H9 (cell line): ENCODE measurements around the gene PAK6. TPM values are rescaled to one million over a fixed set of nuclear protein-coding genes. Genes with fewer than 3 reads are reported as not detected.
A peak's percentile ranks its signal among the peaks of the same experiment; 100 is the strongest.

Experiments used
- DNase-seq: peaks from one replicate; pipeline ENCODE4 v3.0.0-alpha.2; 2017
- H2AFZ ChIP-seq: one replicate; pipeline ENCODE4 v1.6.1; 2013; ENCODE audit warnings: mild to moderate bottlenecking, low read length, control low read depth, moderate library complexity
- H2AK5ac ChIP-seq: 2 replicates; pipeline ENCODE4 v1.6.1; 2013; ENCODE audit warnings: low read length, control low read depth, mixed read lengths; ENCODE audit not compliant: insufficient read length
- H2BK120ac ChIP-seq: one replicate; pipeline ENCODE4 v1.6.1; 2013; ENCODE audit warnings: low read depth, mild to moderate bottlenecking, low read length, control low read depth, inconsistent platforms; ENCODE audit not compliant: poor library complexity, severe bottlenecking
- H2BK12ac ChIP-seq: 2 replicates; pipeline ENCODE4 v1.6.1; 2013; ENCODE audit warnings: low read length, control low read depth, mixed read lengths, low read depth; ENCODE audit not compliant: insufficient read length
- H2BK15ac ChIP-seq: 2 replicates; pipeline ENCODE4 v1.6.1; 2013; ENCODE audit warnings: low read depth, low read length, control low read depth
- H2BK20ac ChIP-seq: one replicate; pipeline ENCODE4 v1.6.1; 2013; ENCODE audit warnings: low read depth, mild to moderate bottlenecking, low read length, control low read depth, inconsistent platforms; ENCODE audit not compliant: poor library complexity, severe bottlenecking
- H2BK5ac ChIP-seq: 2 replicates; pipeline ENCODE4 v1.6.1; 2013; ENCODE audit warnings: low read length, control low read depth, mixed read lengths; ENCODE audit not compliant: insufficient read length
- H3K14ac ChIP-seq: 2 replicates; pipeline ENCODE4 v1.6.1; 2013; ENCODE audit warnings: low read length, control low read depth; ENCODE audit not compliant: insufficient read depth
- H3K18ac ChIP-seq: 2 replicates; pipeline ENCODE4 v1.6.1; 2013; ENCODE audit warnings: low read depth, mild to moderate bottlenecking, mixed read lengths, low read length, control low read depth; ENCODE audit not compliant: insufficient read length
- H3K23ac ChIP-seq: 2 replicates; pipeline ENCODE4 v1.6.1; 2013; ENCODE audit warnings: low read length, control low read depth, mixed read lengths, low read depth; ENCODE audit not compliant: insufficient read length
- H3K23me2 ChIP-seq: 2 replicates; pipeline ENCODE4 v1.6.1; 2013; ENCODE audit warnings: low read depth, mild to moderate bottlenecking, mixed read lengths, low read length, control low read depth; ENCODE audit not compliant: insufficient read length, poor library complexity, severe bottlenecking
- H3K27ac ChIP-seq: 2 replicates; pipeline ENCODE4 v1.5.1; 2013; ENCODE audit warnings: low read length, control low read depth, mixed read lengths, low read depth; ENCODE audit not compliant: insufficient read length
- H3K27me3 ChIP-seq: 2 replicates; pipeline ENCODE4 v1.6.1; 2013; ENCODE audit warnings: low read length, control low read depth, inconsistent platforms; ENCODE audit not compliant: insufficient read depth
- H3K4ac ChIP-seq: 2 replicates; pipeline ENCODE4 v1.6.1; 2013; ENCODE audit warnings: low read depth, mild to moderate bottlenecking, control low read depth, inconsistent platforms, low read length, moderate library complexity
- H3K4me1 ChIP-seq: 2 replicates; pipeline ENCODE4 v1.6.1; 2013; ENCODE audit warnings: low read length, control low read depth, inconsistent platforms; ENCODE audit not compliant: insufficient read depth
- H3K4me2 ChIP-seq: 2 replicates; pipeline ENCODE4 v1.6.1; 2013; ENCODE audit warnings: low read length, control low read depth, mixed read lengths; ENCODE audit not compliant: insufficient read length, insufficient read depth
- H3K56ac ChIP-seq: 2 replicates; pipeline ENCODE4 v1.6.1; 2013; ENCODE audit warnings: low read depth, mild to moderate bottlenecking, mixed read lengths, low read length, control low read depth; ENCODE audit not compliant: insufficient read length
- H3K79me1 ChIP-seq: 2 replicates; pipeline ENCODE4 v1.6.1; 2013; ENCODE audit warnings: low read depth, mild to moderate bottlenecking, moderate library complexity, low read length, control low read depth, inconsistent platforms; ENCODE audit not compliant: insufficient read depth, poor library complexity, severe bottlenecking
- H3K79me2 ChIP-seq: 2 replicates; pipeline ENCODE4 v1.6.1; 2013; ENCODE audit warnings: low read length, control low read depth, inconsistent platforms; ENCODE audit not compliant: insufficient read depth
- H3K9ac ChIP-seq: 2 replicates; pipeline ENCODE4 v1.6.1; 2013; ENCODE audit warnings: low read length, control low read depth, mixed read lengths; ENCODE audit not compliant: insufficient read length; ENCODE audit errors: extremely low read depth
- H3K9me3 ChIP-seq: one replicate; pipeline ENCODE4 v1.6.1; 2013; ENCODE audit warnings: low read depth, low read length, inconsistent platforms; ENCODE audit not compliant: control insufficient read depth
- H3T11ph ChIP-seq: one replicate; pipeline ENCODE4 v1.6.1; 2013; ENCODE audit warnings: mild to moderate bottlenecking, low read length, control low read depth, inconsistent platforms
- H4K20me1 ChIP-seq: one replicate; pipeline ENCODE4 v1.6.1; 2013; ENCODE audit not compliant: control insufficient read depth, insufficient read length, insufficient read depth
- H4K5ac ChIP-seq: 2 replicates; pipeline ENCODE4 v1.6.1; 2013; ENCODE audit warnings: low read depth, mild to moderate bottlenecking, mixed read lengths, low read length, control low read depth; ENCODE audit not compliant: insufficient read length
- H4K8ac ChIP-seq: replicated peaks from 2 replicates; pipeline ENCODE4 v1.6.1; 2013; ENCODE audit warnings: low read length, control low read depth, mixed read lengths, low read depth; ENCODE audit not compliant: insufficient read length
- H4K91ac ChIP-seq: 2 replicates; pipeline ENCODE4 v1.6.1; 2013; ENCODE audit warnings: low read depth, mild to moderate bottlenecking, moderate library complexity, mixed read lengths, low read length, control low read depth; ENCODE audit not compliant: insufficient read length
- H3K27ac Mint-ChIP-seq, 3 experiments: 2 replicates in 2 of 3; 3 replicates in 1 of 3; pipeline ENCODE4 v1.8.0; 2020 to 2021; ENCODE audit warnings: mixed read lengths in 3 of 3, mild to moderate bottlenecking in 1 of 3, moderate library complexity in 1 of 3
- H3K27me3 Mint-ChIP-seq: 2 replicates; pipeline ENCODE4 v1.8.0; 2021; ENCODE audit warnings: low read depth, mild to moderate bottlenecking, moderate library complexity, mixed read lengths
- H3K36me3 Mint-ChIP-seq, 3 experiments: 2 replicates in 2 of 3; 3 replicates in 1 of 3; pipeline ENCODE4 v1.8.0; 2020 to 2021; ENCODE audit warnings: low read depth in 3 of 3, mixed read lengths in 3 of 3; ENCODE audit not compliant: insufficient read depth in 1 of 3
- H3K4me1 Mint-ChIP-seq, 2 experiments: 2 replicates each; pipeline ENCODE4 v1.8.0; 2020; ENCODE audit warnings: mixed read lengths in 2 of 2
- H3K4me3 Mint-ChIP-seq, 2 experiments: 2 replicates in 1 of 2; 3 replicates in 1 of 2; pipeline ENCODE4 v1.8.0; 2020 to 2021; ENCODE audit warnings: mild to moderate bottlenecking in 2 of 2, mixed read lengths in 2 of 2, moderate library complexity in 1 of 2
- H3K9me3 Mint-ChIP-seq, 2 experiments: 2 replicates in 1 of 2; 3 replicates in 1 of 2; pipeline ENCODE4 v1.8.0; 2020; ENCODE audit warnings: mild to moderate bottlenecking in 2 of 2, mixed read lengths in 2 of 2, moderate library complexity in 1 of 2
- WGBS: extraction: QIAGEN DNeasy Blood & Tissue Kit; methylation state at CpG from one replicate; pipeline ENCODE4 v1.1.7; 2013; ENCODE audit warnings: missing lambda C conversion rate, low lambda C conversion rate, mixed read lengths; ENCODE audit not compliant: insufficient read length; ENCODE audit errors: extremely low coverage; 5-methylcytosine and 5-hydroxymethylcytosine counted together
- total RNA-seq: library from RNA; stranded (reverse); gene quantifications from 2 replicates; pipeline ENCODE4 v1.2.1, GENCODE V29; 2021
- TF ChIP-seq, protein P1 (sequence below): fragments of 200-600 bp; sonication (generic); conservative IDR thresholded peaks from 3 replicates; pipeline ENCODE4 v1.8.0; 2021; ENCODE audit warnings: antibody characterized with exemption, mild to moderate bottlenecking

Gene PAK6
- total RNA-seq, 1 experiment from 2014 or later = 7.4 TPM

DNA sequence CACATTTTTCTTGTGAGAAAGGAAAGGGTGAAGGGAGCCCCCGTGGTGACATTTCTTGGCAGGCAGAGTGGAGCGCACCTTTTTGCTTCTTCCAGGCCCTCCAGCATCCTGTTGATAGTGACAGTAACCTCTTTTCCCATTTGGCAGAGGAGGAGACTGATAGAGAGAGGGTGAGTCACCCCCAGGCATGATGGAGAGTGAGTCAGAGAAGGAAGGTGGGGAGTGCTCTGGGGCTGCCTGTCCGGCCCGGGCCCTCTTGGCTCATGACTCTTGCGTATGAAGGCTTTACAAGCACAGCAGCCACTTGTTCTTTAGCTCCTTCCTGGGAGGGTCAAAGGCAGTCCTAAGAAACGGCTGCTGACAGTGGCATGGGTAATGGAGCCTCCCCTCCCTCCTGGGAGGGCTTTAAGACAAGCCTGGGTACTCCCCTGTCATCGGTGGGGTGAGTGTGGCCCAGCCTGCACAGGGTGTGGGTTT lies 28.0 kb downstream of the PAK6 start:
- peaks cover 15 to 34% of the 10 kb centered on the region in 2 experiments for H3K4me1 Mint-ChIP-seq
- no peak overlapping the region for H3K4me3 Mint-ChIP-seq
- Histone ChIP-seq H2BK12ac (no peak overlapping the region), H2AK5ac (no peak overlapping the region), H4K20me1 (no peaks in the 10 kb centered on the region), H3T11ph (no peak overlapping the region), H3K4ac (no peak overlapping the region), H4K91ac (no peak overlapping the region), H3K4me2 (no peak overlapping the region), H3K23me2 (no peaks in the 10 kb centered on the region), H2BK20ac (no peak overlapping the region), H2BK120ac (no peak overlapping the region), H3K27me3 (no peaks in the 10 kb centered on the region), H3K79me1 (no peaks in the 10 kb centered on the region), H3K56ac (no peak overlapping the region), H3K18ac (no peak overlapping the region), H3K14ac (no peak overlapping the region), H3K4me1 (no peaks in the 10 kb centered on the region), H4K8ac (no peak overlapping the region), H2AFZ (no peak overlapping the region), H3K27ac (no peak overlapping the region), H3K23ac (no peak overlapping the region), H3K9me3 (no peaks in the 10 kb centered on the region), H3K9ac (no peak overlapping the region), H2BK15ac (no peak overlapping the region), H3K79me2 (no peaks in the 10 kb centered on the region), H4K5ac (no peak overlapping the region), H2BK5ac (no peak overlapping the region)
- TF ChIP-seq, protein P1, sequence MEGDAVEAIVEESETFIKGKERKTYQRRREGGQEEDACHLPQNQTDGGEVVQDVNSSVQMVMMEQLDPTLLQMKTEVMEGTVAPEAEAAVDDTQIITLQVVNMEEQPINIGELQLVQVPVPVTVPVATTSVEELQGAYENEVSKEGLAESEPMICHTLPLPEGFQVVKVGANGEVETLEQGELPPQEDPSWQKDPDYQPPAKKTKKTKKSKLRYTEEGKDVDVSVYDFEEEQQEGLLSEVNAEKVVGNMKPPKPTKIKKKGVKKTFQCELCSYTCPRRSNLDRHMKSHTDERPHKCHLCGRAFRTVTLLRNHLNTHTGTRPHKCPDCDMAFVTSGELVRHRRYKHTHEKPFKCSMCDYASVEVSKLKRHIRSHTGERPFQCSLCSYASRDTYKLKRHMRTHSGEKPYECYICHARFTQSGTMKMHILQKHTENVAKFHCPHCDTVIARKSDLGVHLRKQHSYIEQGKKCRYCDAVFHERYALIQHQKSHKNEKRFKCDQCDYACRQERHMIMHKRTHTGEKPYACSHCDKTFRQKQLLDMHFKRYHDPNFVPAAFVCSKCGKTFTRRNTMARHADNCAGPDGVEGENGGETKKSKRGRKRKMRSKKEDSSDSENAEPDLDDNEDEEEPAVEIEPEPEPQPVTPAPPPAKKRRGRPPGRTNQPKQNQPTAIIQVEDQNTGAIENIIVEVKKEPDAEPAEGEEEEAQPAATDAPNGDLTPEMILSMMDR = no peak
- H3K9me3 Mint-ChIP-seq = no peaks in the 10 kb centered on the region; a peak in 1 of 5 replicates
- no peaks in the 10 kb centered on the region; the same call in 1 of the 2 replicates for H3K27me3 Mint-ChIP-seq
- 0 out of 7 replicates have a peak overlapping the region, but pooled peaks of 1 of the 3 experiments have one; percentile 10 for H3K27ac Mint-ChIP-seq
- DNase-seq = no peak
- no peaks in the 10 kb centered on the region; a peak in 2 of 7 replicates for H3K36me3 Mint-ChIP-seq
- no CpG with 5 or more reads among the region's 7 CpGs for WGBS
